GM18868 (cell line): ENCODE measurements around the gene RAPSN.
A peak's percentile ranks its signal among the peaks of the same experiment; 100 is the strongest.

Source experiments
- ATAC-seq: cut with Tn5 transposase; IDR thresholded peaks from one replicate; pipeline ENCODE4 v1.9.1; 2021; ENCODE audit warnings: mild to moderate bottlenecking, moderate library complexity; ENCODE audit not compliant: unreplicated experiment

Gene RAPSN

DNA sequence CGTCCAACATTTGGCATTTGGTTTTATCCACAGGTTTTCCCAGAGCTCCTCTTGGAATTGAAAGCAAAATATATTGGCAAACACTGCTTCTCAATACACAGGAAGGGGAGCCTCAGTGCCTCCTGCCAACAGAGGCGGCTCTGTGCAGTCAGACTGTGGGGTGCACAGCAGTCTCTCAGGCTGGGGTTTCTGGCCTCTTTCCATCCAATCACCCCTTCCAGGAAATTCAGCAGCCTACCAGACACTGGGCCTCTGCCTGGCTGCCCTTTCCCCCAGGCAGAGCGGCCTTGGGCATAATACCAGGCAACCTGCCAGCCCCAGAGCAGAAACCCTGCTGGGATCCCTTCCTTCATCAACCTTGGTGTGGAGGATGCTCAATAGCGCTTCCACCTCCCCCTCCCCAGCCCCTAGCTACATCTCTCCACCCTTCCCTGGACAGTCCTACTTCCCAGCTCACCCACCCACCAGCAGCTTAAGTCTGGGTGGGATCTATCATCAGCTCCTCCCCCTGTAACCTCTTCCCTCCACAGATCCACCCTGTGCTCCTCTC lies 17.8 kb upstream of the RAPSN start:
- no peak for ATAC-seq

GRCh38 chr11:47466201-47466600 lies 17.3 kb upstream of the RAPSN start:
- no peak for ATAC-seq

- no peak for ATAC-seq
Measured at GRCh38 chr11:47464483-47464882, 15.5 kb upstream of the RAPSN start.

DNA sequence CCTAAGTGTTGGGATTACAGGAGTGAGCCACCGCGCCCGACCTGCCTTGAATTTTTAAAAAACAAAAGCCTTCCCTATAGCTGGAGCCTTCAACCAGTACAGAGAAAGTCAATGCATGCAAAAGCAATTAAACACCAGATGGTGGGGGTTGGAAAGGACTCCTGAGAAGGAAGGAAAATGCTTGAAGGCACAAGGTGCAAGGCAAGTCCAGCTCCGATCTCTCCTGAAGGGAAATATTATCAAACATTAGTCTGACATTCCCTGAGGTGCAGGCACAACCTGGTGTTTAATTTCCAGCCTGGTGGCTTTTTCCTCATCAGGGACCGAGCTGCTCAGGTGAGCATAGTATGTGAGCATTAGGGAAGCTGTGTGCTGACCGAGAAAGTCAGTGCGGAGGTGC lies 12.9 kb upstream of the RAPSN start:
- ATAC-seq: no peak

- no peak for ATAC-seq
Measured at GRCh38 chr11:47460571-47461235, 11.8 kb upstream of the RAPSN start.

DNA sequence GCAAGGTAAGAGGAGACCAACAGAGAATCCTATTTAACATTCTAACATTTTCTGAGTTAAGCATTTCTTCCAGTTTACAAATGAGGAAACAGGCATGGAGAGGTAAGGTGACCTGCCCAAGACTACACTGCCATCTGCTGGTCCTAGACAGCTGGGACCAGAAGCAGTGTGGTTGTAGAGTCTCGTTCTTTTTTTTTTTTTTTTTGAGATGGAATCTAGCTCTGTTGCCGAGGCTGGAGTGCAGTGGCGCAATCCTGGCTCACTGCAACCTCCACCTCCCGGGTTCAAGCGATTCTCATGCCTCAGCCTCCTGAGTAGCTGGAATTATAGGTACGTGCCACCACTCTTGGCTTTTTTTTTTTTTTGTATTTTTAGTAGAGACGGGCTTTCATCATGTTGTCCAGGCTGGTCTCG lies 5.3 kb upstream of the RAPSN start:
- peak; percentile 82 for ATAC-seq

DNA sequence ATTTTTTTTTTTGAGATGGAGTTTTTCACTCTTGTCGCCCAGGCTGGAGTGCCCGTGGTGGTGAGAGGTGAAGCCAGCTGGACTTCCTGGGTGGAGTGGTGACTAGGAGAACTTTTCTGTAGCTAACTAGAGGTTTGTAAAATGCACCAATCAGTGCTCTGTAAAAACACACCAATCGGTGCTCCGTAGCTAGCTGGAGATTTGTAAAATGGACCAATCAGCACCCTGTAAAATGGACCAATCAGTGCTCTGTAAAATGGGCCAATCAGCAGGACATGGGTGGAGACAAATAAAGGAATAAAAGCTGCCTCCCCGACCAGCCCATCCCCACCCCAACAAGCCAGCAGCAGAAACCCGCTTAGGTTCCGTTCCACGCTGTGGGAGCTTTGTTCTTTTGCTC lies 4.4 kb upstream of the RAPSN start:
- no peak for ATAC-seq

DNA sequence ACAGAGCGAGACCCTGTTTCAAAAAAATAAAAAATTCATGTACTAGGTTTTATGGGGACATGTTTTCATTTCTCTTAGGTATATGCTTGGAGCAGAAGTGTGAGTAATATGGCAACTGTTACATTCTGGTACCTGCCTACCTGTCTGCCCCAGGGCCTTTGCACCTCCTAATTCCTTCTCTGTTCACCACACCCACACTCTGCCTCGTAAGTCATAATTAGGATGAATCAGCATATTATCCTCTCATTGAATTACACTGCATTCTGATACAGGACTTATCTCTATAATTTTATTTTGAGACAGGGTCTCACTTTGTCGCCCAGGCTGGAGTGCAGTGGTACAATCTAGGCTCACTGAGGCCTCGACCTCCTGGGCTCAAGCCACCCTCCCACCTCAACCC lies 3.1 kb upstream of the RAPSN start:
- no peak for ATAC-seq

DNA sequence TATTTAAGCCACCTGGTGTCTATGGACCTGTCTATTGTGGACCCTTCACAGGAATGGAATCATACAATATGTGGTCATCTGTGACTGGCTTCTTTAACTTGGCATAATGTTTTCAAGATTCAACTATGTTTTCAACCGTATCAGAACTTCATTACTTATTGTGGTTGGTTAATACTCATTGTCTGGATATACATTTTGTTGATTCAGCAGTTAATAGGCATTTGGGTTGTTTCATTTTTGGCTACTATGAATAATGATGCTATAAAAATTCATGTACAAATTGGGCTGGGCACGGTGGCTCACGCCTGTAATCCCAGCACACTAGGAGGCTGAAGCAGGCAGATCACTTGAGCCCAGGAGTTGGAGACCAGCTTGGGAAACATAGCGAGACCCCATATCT lies 2.5 kb upstream of the RAPSN start:
- ATAC-seq: no peak

GRCh38 chr11:47449541-47449940 lies 605 bp upstream of the RAPSN start:
- ATAC-seq: no peak

GRCh38 chr11:47447906-47448305 lies 1.0 kb downstream of the RAPSN start:
- ATAC-seq: no peak

DNA sequence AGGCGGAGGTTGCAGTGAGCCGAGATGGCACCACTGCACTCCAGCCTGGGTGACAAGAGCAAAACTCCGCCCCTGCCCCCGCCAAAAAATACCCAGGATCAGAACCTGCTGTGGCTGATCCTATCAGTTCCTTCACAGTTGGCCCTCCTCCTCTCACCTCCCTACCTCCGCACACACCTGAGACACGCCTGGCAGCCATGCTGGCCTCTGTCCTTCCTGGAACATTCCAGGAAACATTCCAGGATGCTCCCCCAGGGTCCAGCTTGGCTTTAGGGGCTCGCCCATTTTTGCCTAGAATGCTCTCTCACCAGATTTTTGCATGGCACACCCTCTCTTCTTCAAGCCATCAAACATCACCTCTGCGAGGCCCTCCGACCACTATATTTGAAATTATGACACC lies 2.1 kb downstream of the RAPSN start:
- no peak for ATAC-seq

- ATAC-seq: no peak
Measured at GRCh38 chr11:47445840-47446239, 3.1 kb downstream of the RAPSN start.

GRCh38 chr11:47443817-47444216 lies 5.1 kb downstream of the RAPSN start:
- no peak for ATAC-seq

GRCh38 chr11:47443028-47443700 lies 5.8 kb downstream of the RAPSN start:
- no peak for ATAC-seq

GRCh38 chr11:47442514-47442913 lies 6.4 kb downstream of the RAPSN start:
- no peak for ATAC-seq

- no peak for ATAC-seq
Measured at GRCh38 chr11:47441421-47441820, 7.5 kb downstream of the RAPSN start.

DNA sequence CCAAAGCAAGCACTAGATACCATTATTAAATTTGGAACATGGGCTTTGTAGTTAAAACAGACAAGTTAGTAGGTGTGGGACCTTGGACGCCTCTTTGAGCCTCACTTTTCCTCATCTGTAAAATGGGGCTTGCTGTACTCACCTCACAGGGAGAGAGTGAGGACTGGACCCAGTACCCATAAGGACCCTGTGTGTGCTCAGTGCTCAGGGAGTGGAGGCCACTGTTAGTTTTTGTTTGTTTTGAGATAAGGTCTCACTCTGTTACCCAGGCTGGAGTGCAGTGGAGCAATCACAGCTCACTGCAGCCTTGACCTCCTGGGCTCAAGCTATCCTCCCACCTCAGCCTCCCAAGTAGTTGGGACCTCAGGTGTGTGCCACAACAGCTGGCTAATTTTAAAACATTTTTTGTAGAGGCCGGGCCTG lies 8.9 kb downstream of the RAPSN start:
- ATAC-seq: no peak

GRCh38 chr11:47438721-47439120 lies 10.2 kb downstream of the RAPSN start:
- no peak for ATAC-seq

DNA sequence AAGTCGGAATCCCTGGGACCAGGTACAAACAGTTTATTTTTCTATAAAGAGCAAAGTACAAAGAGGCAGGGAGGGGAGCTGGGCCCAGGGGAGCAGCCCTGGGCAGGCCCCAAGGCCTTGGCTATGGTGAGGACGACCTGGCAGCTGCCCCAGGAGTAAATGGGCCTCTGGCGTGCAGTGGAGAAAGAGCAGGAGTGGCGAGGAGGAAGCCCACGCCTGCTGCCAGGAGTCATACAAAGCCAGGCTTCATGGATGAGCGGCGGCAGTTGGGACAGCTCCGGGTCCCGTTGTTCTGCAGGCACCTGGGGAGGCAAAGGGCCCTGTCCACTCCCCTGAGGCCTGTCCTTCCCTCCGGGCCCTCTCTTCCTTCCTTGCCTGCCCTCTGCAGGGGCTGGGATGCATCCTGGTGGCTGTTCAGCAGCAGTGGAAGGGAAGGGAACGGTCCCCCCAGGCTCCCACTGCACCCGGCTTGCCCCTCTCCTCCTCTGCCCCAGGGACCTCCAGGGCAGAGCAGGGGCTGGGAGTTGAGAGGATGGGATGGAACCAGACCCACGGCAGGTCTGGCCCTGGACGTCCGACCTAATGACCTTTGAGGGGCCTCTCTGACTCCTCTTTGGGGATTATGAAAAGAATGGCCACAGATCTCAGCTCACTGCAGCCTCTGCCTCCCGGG lies 11.1 kb downstream of the RAPSN start:
- ATAC-seq: no peak

DNA sequence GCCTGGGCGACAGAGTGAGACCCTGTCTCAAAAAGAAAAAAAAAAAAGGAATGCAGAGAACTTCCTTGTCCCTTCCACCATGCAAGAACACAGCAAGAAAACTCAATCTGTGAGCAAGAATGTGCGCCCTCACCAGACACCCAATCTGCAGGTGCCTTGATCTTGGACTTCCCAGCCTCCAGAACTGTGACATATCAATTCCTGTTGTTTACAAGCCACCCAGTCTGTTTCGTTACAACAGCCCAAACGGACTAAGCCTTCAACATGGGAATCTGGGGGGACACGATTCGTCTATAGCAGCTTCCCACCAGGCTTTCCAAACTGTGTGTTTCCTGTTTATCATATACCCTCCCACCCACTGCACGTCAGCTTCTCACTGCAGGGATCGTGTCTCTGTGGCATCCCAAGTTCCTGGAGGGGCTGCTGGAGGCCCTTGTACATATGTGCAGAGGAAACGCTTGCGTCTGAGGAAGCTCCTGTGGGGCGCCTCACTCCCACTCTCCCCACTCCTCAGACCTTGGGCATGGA lies 11.7 kb downstream of the RAPSN start:
- no peak for ATAC-seq

DNA sequence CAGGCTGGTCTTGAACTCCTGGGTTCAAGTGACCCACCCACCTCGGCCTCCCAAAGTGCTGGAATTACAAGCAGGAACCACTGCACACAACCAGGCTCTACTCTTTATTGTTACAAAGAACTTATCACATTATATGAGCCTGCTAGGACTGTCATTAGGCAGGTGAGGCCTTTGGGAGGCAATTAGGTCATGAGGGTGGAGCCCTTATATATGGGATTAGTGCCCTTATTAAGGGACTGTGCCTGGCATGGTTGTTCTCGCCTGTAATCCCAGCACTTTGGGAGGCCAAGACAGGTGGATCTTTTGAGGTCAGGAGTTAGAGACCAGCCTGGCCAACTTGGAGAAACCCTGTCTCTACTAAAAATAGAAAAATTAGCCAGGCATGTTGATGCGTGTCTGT lies 12.2 kb downstream of the RAPSN start:
- no peak for ATAC-seq
